ENCODE measurements around the gene ARHGEF7. TPM values are rescaled to one million over a fixed set of nuclear protein-coding genes. Genes with fewer than 3 reads are reported as not detected.

Gene ARHGEF7
- total RNA-seq, 5 donors from 2014 or later (not counting 1 experiment from before 2014, with no cell fraction given), result 68.0 to 85.8 (median 83.7) TPM

- CTCF ChIA-PET, result no interaction called here
- ATAC-seq (replicated peaks in 1 of 4), result no peak
Observed at GRCh38 chr13:111095911-111096501, 19.1 kb upstream of the ARHGEF7 start.

GRCh38 chr13:111099290-111099689, 15.8 kb upstream of the ARHGEF7 start:
- Histone ChIP-seq H3K4me3 (ENCODE audit: control insufficient read depth in 1 of 2, extremely low read depth in 1 of 2, low read length in 1 of 2) (no peak overlapping the region), H3K27me3 (replicated peaks in 1 of 2; ENCODE audit: control insufficient read depth in 2 of 2, extremely low read depth in 1 of 2, insufficient read depth in 2 of 2, low read length in 1 of 2) (peaks cover 2 to 22% of the 10 kb centered on the region in 2 experiments), H3K4me1 (ENCODE audit: control insufficient read depth in 1 of 2, extremely low read depth in 1 of 2, insufficient read depth in 2 of 2, low read length in 2 of 2) (no peaks in the 10 kb centered on the region), H3K36me3 (ENCODE audit: control insufficient read depth in 2 of 2, extremely low read depth in 1 of 2, insufficient read depth in 1 of 2, low read length in 1 of 2) (no peaks in the 10 kb centered on the region), H3K9me3 (peaks cover 2% of the 10 kb centered on the region), H3K27ac (ENCODE audit: low read length) (no peak overlapping the region)
- ChIA-PET CTCF (interaction anchor here in 1 of 2 donors (0.6 to 1.5 kb wide), 2 partner anchors 31 to 49 kb away, joined by 3 read pairs; no protein-coding TSS in a partner anchor), POLR2A (no interaction called here)
- Mint-ChIP-seq H3K4me3 (no peak overlapping the region), H3K27ac (no peak overlapping the region), H3K4me1 (no peaks in the 10 kb centered on the region), H3K36me3 (peaks cover 9% of the 10 kb centered on the region), H3K9me3 (peaks cover 13 to 20% (median 14%) of the 10 kb centered on the region in 3 donors), H3K27me3 (peaks cover 46 to 72% of the 10 kb centered on the region in 2 donors)
- ATAC-seq (replicated peaks in 1 of 4), result no peak
- 83% methylated on average over 1 of the region's 1 CpG for WGBS (ENCODE audit: insufficient coverage)
- DNase-seq, result no peak

More at GRCh38 chr13:111095911-111096501, 19.1 kb upstream of the ARHGEF7 start:
- Mint-ChIP-seq H3K4me1 (no peaks in the 10 kb centered on the region), H3K27me3 (peaks cover 38 to 69% of the 10 kb centered on the region in 2 donors), H3K4me3 (no peak overlapping the region), H3K9me3 (no peaks in the 10 kb centered on the region), H3K36me3 (no peaks in the 10 kb centered on the region), H3K27ac (no peak overlapping the region)
- POLR2A ChIA-PET, result no interaction called here
- H3K27me3 ChIP-seq (replicated peaks in 1 of 2; ENCODE audit: control insufficient read depth in 2 of 2, extremely low read depth in 1 of 2, insufficient read depth in 2 of 2, low read length in 1 of 2), result peaks cover 2 to 42% of the 10 kb centered on the region in 2 experiments
- no peak overlapping the region for H3K4me3 ChIP-seq (ENCODE audit: control insufficient read depth in 1 of 2, extremely low read depth in 1 of 2, low read length in 1 of 2)
- DNase-seq, result no peak
- H3K9me3 ChIP-seq, result no peaks in the 10 kb centered on the region
- WGBS (ENCODE audit: insufficient coverage), result 88% methylated on average over 1 of the region's 9 CpGs
- no peak overlapping the region for H3K27ac ChIP-seq (ENCODE audit: low read length)
- no peaks in the 10 kb centered on the region for H3K4me1 ChIP-seq (ENCODE audit: control insufficient read depth in 1 of 2, extremely low read depth in 1 of 2, insufficient read depth in 2 of 2, low read length in 2 of 2)
- no peaks in the 10 kb centered on the region for H3K36me3 ChIP-seq (ENCODE audit: control insufficient read depth in 2 of 2, extremely low read depth in 1 of 2, insufficient read depth in 1 of 2, low read length in 1 of 2)

- ATAC-seq (replicated peaks in 1 of 4) (no peak), DNase-seq (no peak)
- Mint-ChIP-seq H3K9me3 (peaks cover 0 to 5% (median 4%) of the 10 kb centered on the region in 3 donors), H3K27ac (no peak overlapping the region), H3K36me3 (no peaks in the 10 kb centered on the region), H3K4me1 (peaks cover 8 to 11% (median 9%) of the 10 kb centered on the region in 3 donors), H3K4me3 (no peak overlapping the region), H3K27me3 (peaks cover 69 to 71% of the 10 kb centered on the region in 2 donors)
- Histone ChIP-seq H3K4me3 (ENCODE audit: control insufficient read depth in 1 of 2, extremely low read depth in 1 of 2, low read length in 1 of 2) (no peak overlapping the region), H3K9me3 (no peaks in the 10 kb centered on the region), H3K27ac (ENCODE audit: low read length) (no peak overlapping the region), H3K4me1 (ENCODE audit: control insufficient read depth in 1 of 2, extremely low read depth in 1 of 2, insufficient read depth in 2 of 2, low read length in 2 of 2) (peaks cover 2 to 7% of the 10 kb centered on the region in 2 experiments), H3K27me3 (replicated peaks in 1 of 2; ENCODE audit: control insufficient read depth in 2 of 2, extremely low read depth in 1 of 2, insufficient read depth in 2 of 2, low read length in 1 of 2) (peaks cover 21 to 38% of the 10 kb centered on the region in 2 experiments), H3K36me3 (ENCODE audit: control insufficient read depth in 2 of 2, extremely low read depth in 1 of 2, insufficient read depth in 1 of 2, low read length in 1 of 2) (no peaks in the 10 kb centered on the region)
- 64% methylated on average over 2 of the region's 2 CpGs for WGBS (ENCODE audit: insufficient coverage)
- POLR2A ChIA-PET, result no interaction called here
- CTCF ChIA-PET, result interaction anchor here in 1 of 2 donors (0.6 to 0.7 kb wide), 2 partner anchors 41 to 94 kb away, joined by 3 read pairs; no protein-coding TSS in a partner anchor
Observed at GRCh38 chr13:111110054-111110453, 5.1 kb upstream of the ARHGEF7 start.

GRCh38 chr13:111111376-111111937, 3.7 kb upstream of the ARHGEF7 start:
- H3K4me1 ChIP-seq (ENCODE audit: control insufficient read depth in 1 of 2, extremely low read depth in 1 of 2, insufficient read depth in 2 of 2, low read length in 2 of 2), result peaks cover 2 to 15% of the 10 kb centered on the region in 2 experiments
- no peak for ATAC-seq (replicated peaks in 1 of 4)
- Mint-ChIP-seq H3K9me3 (no peaks in the 10 kb centered on the region), H3K4me3 (no peak overlapping the region), H3K36me3 (no peaks in the 10 kb centered on the region), H3K27ac (no peak overlapping the region), H3K4me1 (peaks cover 14 to 16% (median 14%) of the 10 kb centered on the region in 3 donors), H3K27me3 (peaks cover 64 to 68% of the 10 kb centered on the region in 2 donors)
- H3K27me3 ChIP-seq (replicated peaks in 1 of 2; ENCODE audit: control insufficient read depth in 2 of 2, extremely low read depth in 1 of 2, insufficient read depth in 2 of 2, low read length in 1 of 2), result peaks cover 25 to 43% of the 10 kb centered on the region in 2 experiments
- DNase-seq, result no peak
- H3K27ac ChIP-seq (ENCODE audit: low read length), result no peak overlapping the region
- no peaks in the 10 kb centered on the region for H3K9me3 ChIP-seq
- CTCF ChIA-PET, result no interaction called here
- 73% methylated on average over 3 of the region's 7 CpGs for WGBS (ENCODE audit: insufficient coverage)
- POLR2A ChIA-PET, result no interaction called here
- no peak overlapping the region for H3K4me3 ChIP-seq (ENCODE audit: control insufficient read depth in 1 of 2, extremely low read depth in 1 of 2, low read length in 1 of 2)
- no peaks in the 10 kb centered on the region for H3K36me3 ChIP-seq (ENCODE audit: control insufficient read depth in 2 of 2, extremely low read depth in 1 of 2, insufficient read depth in 1 of 2, low read length in 1 of 2)

- WGBS (ENCODE audit: insufficient coverage), result 91% methylated on average over 9 of the region's 9 CpGs
- Histone ChIP-seq H3K36me3 (ENCODE audit: control insufficient read depth in 2 of 2, extremely low read depth in 1 of 2, insufficient read depth in 1 of 2, low read length in 1 of 2) (no peaks in the 10 kb centered on the region), H3K9me3 (no peaks in the 10 kb centered on the region), H3K27ac (ENCODE audit: low read length) (no peak overlapping the region), H3K27me3 (replicated peaks in 1 of 2; ENCODE audit: control insufficient read depth in 2 of 2, extremely low read depth in 1 of 2, insufficient read depth in 2 of 2, low read length in 1 of 2) (peaks cover 25 to 43% of the 10 kb centered on the region in 2 experiments), H3K4me1 (ENCODE audit: control insufficient read depth in 1 of 2, extremely low read depth in 1 of 2, insufficient read depth in 2 of 2, low read length in 2 of 2) (peaks cover 2 to 15% of the 10 kb centered on the region in 2 experiments), H3K4me3 (ENCODE audit: control insufficient read depth in 1 of 2, extremely low read depth in 1 of 2, low read length in 1 of 2) (no peak overlapping the region)
- DNase-seq, result no peak
- Mint-ChIP-seq H3K4me1 (peaks cover 14 to 16% (median 14%) of the 10 kb centered on the region in 3 donors), H3K9me3 (no peaks in the 10 kb centered on the region), H3K27ac (no peak overlapping the region), H3K36me3 (no peaks in the 10 kb centered on the region), H3K27me3 (peaks cover 61 to 63% of the 10 kb centered on the region in 2 donors), H3K4me3 (no peak overlapping the region)
- POLR2A ChIA-PET, result no interaction called here
- no peak for ATAC-seq (replicated peaks in 1 of 4)
- CTCF ChIA-PET, result no interaction called here
Observed at GRCh38 chr13:111112196-111112595, 2.9 kb upstream of the ARHGEF7 start.

- no peak overlapping the region for H3K27ac Mint-ChIP-seq
- Histone ChIP-seq H3K27me3 (replicated peaks in 1 of 2; ENCODE audit: control insufficient read depth in 2 of 2, extremely low read depth in 1 of 2, insufficient read depth in 2 of 2, low read length in 1 of 2) (peaks cover 31 to 50% of the 10 kb centered on the region in 2 experiments), H3K36me3 (ENCODE audit: control insufficient read depth in 2 of 2, extremely low read depth in 1 of 2, insufficient read depth in 1 of 2, low read length in 1 of 2) (no peaks in the 10 kb centered on the region), H3K4me3 (ENCODE audit: control insufficient read depth in 1 of 2, extremely low read depth in 1 of 2, low read length in 1 of 2) (peak overlapping the region; percentile 50 to 60), H3K9me3 (no peaks in the 10 kb centered on the region), H3K27ac (ENCODE audit: low read length) (no peak overlapping the region), H3K4me1 (ENCODE audit: control insufficient read depth in 1 of 2, extremely low read depth in 1 of 2, insufficient read depth in 2 of 2, low read length in 2 of 2) (peaks cover 2 to 15% of the 10 kb centered on the region in 2 experiments)
- 5% methylated on average over 51 of the region's 56 CpGs for WGBS (ENCODE audit: insufficient coverage)
- H3K9me3 Mint-ChIP-seq, result no peaks in the 10 kb centered on the region
- peaks cover 14 to 18% (median 14%) of the 10 kb centered on the region in 3 donors for H3K4me1 Mint-ChIP-seq
- peak; percentile 37 to 70 (median 46) for ATAC-seq (replicated peaks in 1 of 4)
- peak in 15 of 35 experiments; percentile 5 to 45 (median 15) for DNase-seq
- peaks cover 72 to 74% of the 10 kb centered on the region in 2 donors for H3K27me3 Mint-ChIP-seq
- no peaks in the 10 kb centered on the region for H3K36me3 Mint-ChIP-seq
- ChIA-PET POLR2A (no interaction called here), CTCF (no interaction called here)
- peak overlapping the region; percentile 80 to 91 (median 84) for H3K4me3 Mint-ChIP-seq
Observed at GRCh38 chr13:111114362-111115060, 599 bp upstream of the ARHGEF7 start.
